ENCODE results near the gene CUL5. TPM values are rescaled to one million over a fixed set of nuclear protein-coding genes. Genes with fewer than 3 reads are reported as not detected.

Gene CUL5
- total and polyA plus RNA-seq, 2 experiments from 2014 or later, result 26.0 to 40.9 TPM

DNA sequence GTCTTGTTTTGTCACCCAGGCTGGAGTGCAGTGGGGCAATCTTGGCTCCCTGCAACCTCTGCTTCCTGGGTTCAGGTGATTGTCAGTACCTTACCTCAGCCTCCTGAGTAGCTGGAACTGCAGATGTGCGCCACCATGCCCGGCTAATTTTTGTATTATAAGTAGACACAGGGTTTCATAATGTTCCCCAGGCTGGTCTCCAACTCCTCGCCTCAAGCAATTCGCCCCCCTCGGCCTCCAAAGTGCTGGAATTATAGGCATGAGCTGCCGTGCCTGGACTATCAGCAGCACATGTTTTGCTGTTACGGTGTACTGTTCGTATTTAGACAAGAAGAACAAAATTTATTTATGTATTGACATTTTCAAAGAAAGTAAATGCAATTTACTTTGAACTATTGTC, 45.6 kb upstream of the CUL5 start:
- Mint-ChIP-seq H3K4me3 (no peak overlapping the region), H3K9me3 (no peaks in the 10 kb centered on the region), H3K27ac (no peak overlapping the region), H3K36me3 (ENCODE audit: low read depth) (peaks cover 13% of the 10 kb centered on the region; the same call in 1 of the 3 replicates), H3K4me1 (peaks cover 2% of the 10 kb centered on the region; the same call in 2 of the 3 replicates), H3K27me3 (ENCODE audit: insufficient read depth, low read depth, poor library complexity) (no peaks in the 10 kb centered on the region)
- H3K36me3 ChIP-seq (ENCODE audit: insufficient read depth), result no peaks in the 10 kb centered on the region
- H3K27ac ChIP-seq (ENCODE audit: low read depth), result no peak overlapping the region
- no peaks in the 10 kb centered on the region; the same call in 1 of the 2 replicates for H4K20me1 ChIP-seq (replicated peaks; ENCODE audit: insufficient read depth)
- no peaks in the 10 kb centered on the region for H3K27me3 ChIP-seq (ENCODE audit: insufficient read depth)
- ATAC-seq (no peak), DNase-seq (ENCODE audit: low spot score) (no peak)
- H3K4me2 ChIP-seq, result no peak overlapping the region
- no peaks in the 10 kb centered on the region for H3K4me1 ChIP-seq (ENCODE audit: insufficient read depth)
- no peaks in the 10 kb centered on the region for H3K9me2 ChIP-seq (ENCODE audit: insufficient read depth)
- 0 out of 2 replicates have a peak, but pooled peaks cover 3% of the 10 kb centered on the region for H3K79me2 ChIP-seq (replicated peaks; ENCODE audit: insufficient read depth)
- no peak for TF ChIP-seq NANOG (IDR thresholded peaks at IDR 0.05; ENCODE audit: borderline replicate concordance)
- no peak for TF ChIP-seq EZH2phosphoT487 (IDR thresholded peaks at IDR 0.05; ENCODE audit: unreplicated experiment)
- TF ChIP-seq ZNF331 (CRISPR knock-in tag; IDR thresholded peaks at IDR 0.05; ENCODE audit: low read depth), result no peak
- TF ChIP-seq CREB1 (CRISPR knock-in tag; IDR thresholded peaks at IDR 0.05; ENCODE audit: low read depth), result no peak
- TF ChIP-seq POLR2AphosphoS5 (IDR thresholded peaks at IDR 0.05; ENCODE audit: low read depth), result no peak
- TF ChIP-seq, protein P1, sequence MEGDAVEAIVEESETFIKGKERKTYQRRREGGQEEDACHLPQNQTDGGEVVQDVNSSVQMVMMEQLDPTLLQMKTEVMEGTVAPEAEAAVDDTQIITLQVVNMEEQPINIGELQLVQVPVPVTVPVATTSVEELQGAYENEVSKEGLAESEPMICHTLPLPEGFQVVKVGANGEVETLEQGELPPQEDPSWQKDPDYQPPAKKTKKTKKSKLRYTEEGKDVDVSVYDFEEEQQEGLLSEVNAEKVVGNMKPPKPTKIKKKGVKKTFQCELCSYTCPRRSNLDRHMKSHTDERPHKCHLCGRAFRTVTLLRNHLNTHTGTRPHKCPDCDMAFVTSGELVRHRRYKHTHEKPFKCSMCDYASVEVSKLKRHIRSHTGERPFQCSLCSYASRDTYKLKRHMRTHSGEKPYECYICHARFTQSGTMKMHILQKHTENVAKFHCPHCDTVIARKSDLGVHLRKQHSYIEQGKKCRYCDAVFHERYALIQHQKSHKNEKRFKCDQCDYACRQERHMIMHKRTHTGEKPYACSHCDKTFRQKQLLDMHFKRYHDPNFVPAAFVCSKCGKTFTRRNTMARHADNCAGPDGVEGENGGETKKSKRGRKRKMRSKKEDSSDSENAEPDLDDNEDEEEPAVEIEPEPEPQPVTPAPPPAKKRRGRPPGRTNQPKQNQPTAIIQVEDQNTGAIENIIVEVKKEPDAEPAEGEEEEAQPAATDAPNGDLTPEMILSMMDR (conservative IDR thresholded peaks at IDR 0.05; ENCODE audit: low read depth in 2 of 2), result no peak
- TF ChIP-seq, protein P2, sequence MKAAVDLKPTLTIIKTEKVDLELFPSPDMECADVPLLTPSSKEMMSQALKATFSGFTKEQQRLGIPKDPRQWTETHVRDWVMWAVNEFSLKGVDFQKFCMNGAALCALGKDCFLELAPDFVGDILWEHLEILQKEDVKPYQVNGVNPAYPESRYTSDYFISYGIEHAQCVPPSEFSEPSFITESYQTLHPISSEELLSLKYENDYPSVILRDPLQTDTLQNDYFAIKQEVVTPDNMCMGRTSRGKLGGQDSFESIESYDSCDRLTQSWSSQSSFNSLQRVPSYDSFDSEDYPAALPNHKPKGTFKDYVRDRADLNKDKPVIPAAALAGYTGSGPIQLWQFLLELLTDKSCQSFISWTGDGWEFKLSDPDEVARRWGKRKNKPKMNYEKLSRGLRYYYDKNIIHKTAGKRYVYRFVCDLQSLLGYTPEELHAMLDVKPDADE (IDR thresholded peaks at IDR 0.05), result no peak
- no peak for TF ChIP-seq JUNB (IDR thresholded peaks at IDR 0.05; ENCODE audit: unreplicated experiment)
- no peak for TF ChIP-seq EZH2 (IDR thresholded peaks at IDR 0.05; ENCODE audit: low read depth, unreplicated experiment)
- TF ChIP-seq, protein P3, sequence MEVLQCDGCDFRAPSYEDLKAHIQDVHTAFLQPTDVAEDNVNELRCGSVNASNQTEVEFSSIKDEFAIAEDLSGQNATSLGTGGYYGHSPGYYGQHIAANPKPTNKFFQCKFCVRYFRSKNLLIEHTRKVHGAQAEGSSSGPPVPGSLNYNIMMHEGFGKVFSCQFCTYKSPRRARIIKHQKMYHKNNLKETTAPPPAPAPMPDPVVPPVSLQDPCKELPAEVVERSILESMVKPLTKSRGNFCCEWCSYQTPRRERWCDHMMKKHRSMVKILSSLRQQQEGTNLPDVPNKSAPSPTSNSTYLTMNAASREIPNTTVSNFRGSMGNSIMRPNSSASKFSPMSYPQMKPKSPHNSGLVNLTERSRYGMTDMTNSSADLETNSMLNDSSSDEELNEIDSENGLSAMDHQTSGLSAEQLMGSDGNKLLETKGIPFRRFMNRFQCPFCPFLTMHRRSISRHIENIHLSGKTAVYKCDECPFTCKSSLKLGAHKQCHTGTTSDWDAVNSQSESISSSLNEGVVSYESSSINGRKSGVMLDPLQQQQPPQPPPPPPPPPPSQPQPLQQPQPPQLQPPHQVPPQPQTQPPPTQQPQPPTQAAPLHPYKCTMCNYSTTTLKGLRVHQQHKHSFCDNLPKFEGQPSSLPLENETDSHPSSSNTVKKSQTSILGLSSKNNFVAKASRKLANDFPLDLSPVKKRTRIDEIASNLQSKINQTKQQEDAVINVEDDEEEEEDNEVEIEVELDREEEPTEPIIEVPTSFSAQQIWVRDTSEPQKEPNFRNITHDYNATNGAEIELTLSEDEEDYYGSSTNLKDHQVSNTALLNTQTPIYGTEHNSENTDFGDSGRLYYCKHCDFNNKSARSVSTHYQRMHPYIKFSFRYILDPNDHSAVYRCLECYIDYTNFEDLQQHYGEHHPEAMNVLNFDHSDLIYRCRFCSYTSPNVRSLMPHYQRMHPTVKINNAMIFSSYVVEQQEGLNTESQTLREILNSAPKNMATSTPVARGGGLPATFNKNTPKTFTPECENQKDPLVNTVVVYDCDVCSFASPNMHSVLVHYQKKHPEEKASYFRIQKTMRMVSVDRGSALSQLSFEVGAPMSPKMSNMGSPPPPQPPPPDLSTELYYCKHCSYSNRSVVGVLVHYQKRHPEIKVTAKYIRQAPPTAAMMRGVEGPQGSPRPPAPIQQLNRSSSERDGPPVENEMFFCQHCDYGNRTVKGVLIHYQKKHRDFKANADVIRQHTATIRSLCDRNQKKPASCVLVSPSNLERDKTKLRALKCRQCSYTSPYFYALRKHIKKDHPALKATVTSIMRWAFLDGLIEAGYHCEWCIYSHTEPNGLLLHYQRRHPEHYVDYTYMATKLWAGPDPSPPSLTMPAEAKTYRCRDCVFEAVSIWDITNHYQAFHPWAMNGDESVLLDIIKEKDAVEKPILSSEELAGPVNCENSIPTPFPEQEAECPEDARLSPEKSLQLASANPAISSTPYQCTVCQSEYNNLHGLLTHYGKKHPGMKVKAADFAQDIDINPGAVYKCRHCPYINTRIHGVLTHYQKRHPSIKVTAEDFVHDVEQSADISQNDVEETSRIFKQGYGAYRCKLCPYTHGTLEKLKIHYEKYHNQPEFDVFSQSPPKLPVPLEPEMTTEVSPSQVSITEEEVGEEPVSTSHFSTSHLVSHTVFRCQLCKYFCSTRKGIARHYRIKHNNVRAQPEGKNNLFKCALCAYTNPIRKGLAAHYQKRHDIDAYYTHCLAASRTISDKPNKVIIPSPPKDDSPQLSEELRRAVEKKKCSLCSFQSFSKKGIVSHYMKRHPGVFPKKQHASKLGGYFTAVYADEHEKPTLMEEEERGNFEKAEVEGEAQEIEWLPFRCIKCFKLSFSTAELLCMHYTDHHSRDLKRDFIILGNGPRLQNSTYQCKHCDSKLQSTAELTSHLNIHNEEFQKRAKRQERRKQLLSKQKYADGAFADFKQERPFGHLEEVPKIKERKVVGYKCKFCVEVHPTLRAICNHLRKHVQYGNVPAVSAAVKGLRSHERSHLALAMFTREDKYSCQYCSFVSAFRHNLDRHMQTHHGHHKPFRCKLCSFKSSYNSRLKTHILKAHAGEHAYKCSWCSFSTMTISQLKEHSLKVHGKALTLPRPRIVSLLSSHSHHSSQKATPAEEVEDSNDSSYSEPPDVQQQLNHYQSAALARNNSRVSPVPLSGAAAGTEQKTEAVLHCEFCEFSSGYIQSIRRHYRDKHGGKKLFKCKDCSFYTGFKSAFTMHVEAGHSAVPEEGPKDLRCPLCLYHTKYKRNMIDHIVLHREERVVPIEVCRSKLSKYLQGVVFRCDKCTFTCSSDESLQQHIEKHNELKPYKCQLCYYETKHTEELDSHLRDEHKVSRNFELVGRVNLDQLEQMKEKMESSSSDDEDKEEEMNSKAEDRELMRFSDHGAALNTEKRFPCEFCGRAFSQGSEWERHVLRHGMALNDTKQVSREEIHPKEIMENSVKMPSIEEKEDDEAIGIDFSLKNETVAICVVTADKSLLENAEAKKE (CRISPR knock-in tag; IDR thresholded peaks at IDR 0.05), result no peak
- no peak for TF ChIP-seq STAT1 (IDR thresholded peaks at IDR 0.05; ENCODE audit: unreplicated experiment)
- TF ChIP-seq, protein P4, sequence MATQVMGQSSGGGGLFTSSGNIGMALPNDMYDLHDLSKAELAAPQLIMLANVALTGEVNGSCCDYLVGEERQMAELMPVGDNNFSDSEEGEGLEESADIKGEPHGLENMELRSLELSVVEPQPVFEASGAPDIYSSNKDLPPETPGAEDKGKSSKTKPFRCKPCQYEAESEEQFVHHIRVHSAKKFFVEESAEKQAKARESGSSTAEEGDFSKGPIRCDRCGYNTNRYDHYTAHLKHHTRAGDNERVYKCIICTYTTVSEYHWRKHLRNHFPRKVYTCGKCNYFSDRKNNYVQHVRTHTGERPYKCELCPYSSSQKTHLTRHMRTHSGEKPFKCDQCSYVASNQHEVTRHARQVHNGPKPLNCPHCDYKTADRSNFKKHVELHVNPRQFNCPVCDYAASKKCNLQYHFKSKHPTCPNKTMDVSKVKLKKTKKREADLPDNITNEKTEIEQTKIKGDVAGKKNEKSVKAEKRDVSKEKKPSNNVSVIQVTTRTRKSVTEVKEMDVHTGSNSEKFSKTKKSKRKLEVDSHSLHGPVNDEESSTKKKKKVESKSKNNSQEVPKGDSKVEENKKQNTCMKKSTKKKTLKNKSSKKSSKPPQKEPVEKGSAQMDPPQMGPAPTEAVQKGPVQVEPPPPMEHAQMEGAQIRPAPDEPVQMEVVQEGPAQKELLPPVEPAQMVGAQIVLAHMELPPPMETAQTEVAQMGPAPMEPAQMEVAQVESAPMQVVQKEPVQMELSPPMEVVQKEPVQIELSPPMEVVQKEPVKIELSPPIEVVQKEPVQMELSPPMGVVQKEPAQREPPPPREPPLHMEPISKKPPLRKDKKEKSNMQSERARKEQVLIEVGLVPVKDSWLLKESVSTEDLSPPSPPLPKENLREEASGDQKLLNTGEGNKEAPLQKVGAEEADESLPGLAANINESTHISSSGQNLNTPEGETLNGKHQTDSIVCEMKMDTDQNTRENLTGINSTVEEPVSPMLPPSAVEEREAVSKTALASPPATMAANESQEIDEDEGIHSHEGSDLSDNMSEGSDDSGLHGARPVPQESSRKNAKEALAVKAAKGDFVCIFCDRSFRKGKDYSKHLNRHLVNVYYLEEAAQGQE (IDR thresholded peaks at IDR 0.05; ENCODE audit: unreplicated experiment), result no peak
- TF ChIP-seq ZNF114 (CRISPR knock-in tag; IDR thresholded peaks at IDR 0.05), result no peak
- no peaks in the 10 kb centered on the region for H3F3A ChIP-seq (replicated peaks; ENCODE audit: low read depth)
- no peak overlapping the region for H2AFZ ChIP-seq
- H3K4me3 ChIP-seq, result no peak overlapping the region
